Fibroblast of pulmonary artery (primary cell): ENCODE results near the gene CLEC17A.

Source experiments
- DNase-seq: peaks from one replicate; pipeline ENCODE4 v3.0.0-alpha.2; 2010; ENCODE audit warnings: low read depth
- H3K4me3 ChIP-seq: replicated peaks from 2 replicates; pipeline ENCODE4 v1.5.1; 2011; ENCODE audit warnings: low read depth, mild to moderate bottlenecking, control low read depth, low read length, moderate library complexity
- CTCF ChIP-seq: IDR thresholded peaks from 2 replicates; pipeline ENCODE4 v1.5.1; 2011; ENCODE audit warnings: mild to moderate bottlenecking, control low read depth, low read length, inconsistent platforms; ENCODE audit errors: missing control alignments

The CLEC17A gene

GRCh38 chr19:14570864-14571527 is 11.9 kb upstream of the CLEC17A start:
- no peak for TF ChIP-seq CTCF
- DNase-seq, result no peak

GRCh38 chr19:14571695-14572490 is 11.0 kb upstream of the CLEC17A start, which contains the start of gene NDUFB7:
TSS of gene NDUFB7 (minus strand) at chr19:14572066. CDS start at chr19:14572000, 66 bp downstream.
- peak; percentile 52 for TF ChIP-seq CTCF
- DNase-seq, result peak; percentile 96
- H3K4me3 ChIP-seq, result peak within 1 kb of the TSS; percentile 99

More at GRCh38 chr19:14570864-14571527, 11.9 kb upstream of the CLEC17A start:
- H3K4me3 ChIP-seq, result peak overlapping the region; percentile 99

- no peak overlapping the region for H3K4me3 ChIP-seq
- no peak for DNase-seq
- TF ChIP-seq CTCF, result no peak
Observed at GRCh38 chr19:14575428-14575980, 7.4 kb upstream of the CLEC17A start.

- TF ChIP-seq CTCF, result no peak
- no peak for DNase-seq
Observed at GRCh38 chr19:14576363-14576762, 6.5 kb upstream of the CLEC17A start.

GRCh38 chr19:14577264-14577663 is 5.6 kb upstream of the CLEC17A start:
- no peak for DNase-seq
- H3K4me3 ChIP-seq, result no peak overlapping the region
- no peak for TF ChIP-seq CTCF

More at GRCh38 chr19:14576363-14576762, 6.5 kb upstream of the CLEC17A start:
- H3K4me3 ChIP-seq, result no peak overlapping the region

- no peak for TF ChIP-seq CTCF
- DNase-seq, result no peak
- no peak overlapping the region for H3K4me3 ChIP-seq
Observed at GRCh38 chr19:14577885-14578427, 4.9 kb upstream of the CLEC17A start.
